ENCODE measurements around the gene GRM7.

GRM7 gene

DNA sequence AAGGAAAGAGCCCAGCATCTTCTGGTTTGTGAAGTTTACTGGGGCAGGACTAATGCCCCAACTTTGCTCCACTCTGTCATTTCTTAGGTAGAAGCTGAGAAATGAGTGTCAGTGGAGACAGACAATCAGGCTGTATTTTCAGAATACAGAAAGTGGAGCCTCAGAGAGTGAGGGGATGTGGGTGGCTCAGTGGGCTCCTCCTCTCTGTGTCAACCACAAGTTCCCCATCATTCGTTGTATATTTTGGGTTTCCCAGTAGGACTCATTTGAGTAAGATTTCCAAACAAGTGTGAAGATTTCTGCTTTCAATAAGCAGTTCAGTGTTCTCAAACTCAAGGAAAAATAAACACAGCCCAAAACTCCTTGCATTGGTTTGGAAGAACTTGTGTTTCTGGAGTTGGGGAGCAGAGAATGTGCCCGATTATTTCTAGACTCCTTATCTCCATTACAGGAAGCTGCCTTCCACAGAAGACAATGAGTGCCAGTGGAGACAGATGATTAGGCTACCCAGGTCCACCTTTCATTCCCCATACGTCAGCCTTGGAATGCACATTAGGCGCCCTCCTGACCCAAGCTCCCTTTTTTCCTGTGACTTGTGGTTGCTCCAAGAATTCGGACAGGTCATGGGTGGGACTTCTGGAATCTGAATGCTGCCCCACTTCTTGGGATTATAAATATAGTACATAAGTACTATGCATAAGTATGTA lies 848.6 kb downstream of the GRM7 start:
- DNase-seq (ENCODE audit: low spot score) = no peak

DNA sequence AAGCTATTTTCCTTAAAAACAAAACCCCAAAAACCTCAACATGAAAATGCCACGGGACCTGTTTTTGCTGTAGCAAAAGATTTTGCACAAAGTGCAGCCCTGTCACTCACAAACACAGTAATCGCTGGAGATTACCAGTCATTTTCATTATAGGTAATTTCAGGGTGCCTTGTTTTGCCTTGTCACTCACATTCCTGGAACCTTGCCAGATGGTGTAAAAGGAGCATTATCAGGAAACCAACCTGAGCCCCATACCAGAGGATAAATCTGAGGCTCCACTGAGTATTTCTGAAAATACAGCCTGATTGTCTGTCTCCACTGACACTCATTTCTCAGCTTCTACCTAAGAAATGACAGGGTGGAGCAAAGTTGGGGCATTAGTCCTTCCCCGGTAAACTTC lies 849.4 kb downstream of the GRM7 start:
- no peak for DNase-seq (ENCODE audit: low spot score)

DNA sequence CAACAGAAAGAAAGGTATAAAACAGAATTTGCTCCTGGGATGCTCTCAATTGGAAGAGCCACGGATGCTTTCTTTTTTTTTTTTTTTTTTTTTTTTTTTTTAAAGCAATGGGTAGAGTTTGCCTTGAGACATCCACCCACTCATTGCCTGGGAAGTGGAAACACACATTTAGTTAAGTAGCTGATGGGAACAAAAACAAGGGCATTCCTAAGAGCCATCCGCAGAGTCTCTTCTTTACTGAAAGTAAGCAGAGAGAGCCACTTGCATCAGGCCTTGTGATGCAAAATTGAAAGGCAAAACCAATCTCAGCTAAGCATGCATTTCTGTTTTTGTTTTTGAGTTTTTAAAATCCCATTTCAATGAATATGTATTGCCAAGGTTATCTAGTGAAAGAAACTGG lies 852.8 kb downstream of the GRM7 start:
- DNase-seq (ENCODE audit: low spot score) = no peak

DNA sequence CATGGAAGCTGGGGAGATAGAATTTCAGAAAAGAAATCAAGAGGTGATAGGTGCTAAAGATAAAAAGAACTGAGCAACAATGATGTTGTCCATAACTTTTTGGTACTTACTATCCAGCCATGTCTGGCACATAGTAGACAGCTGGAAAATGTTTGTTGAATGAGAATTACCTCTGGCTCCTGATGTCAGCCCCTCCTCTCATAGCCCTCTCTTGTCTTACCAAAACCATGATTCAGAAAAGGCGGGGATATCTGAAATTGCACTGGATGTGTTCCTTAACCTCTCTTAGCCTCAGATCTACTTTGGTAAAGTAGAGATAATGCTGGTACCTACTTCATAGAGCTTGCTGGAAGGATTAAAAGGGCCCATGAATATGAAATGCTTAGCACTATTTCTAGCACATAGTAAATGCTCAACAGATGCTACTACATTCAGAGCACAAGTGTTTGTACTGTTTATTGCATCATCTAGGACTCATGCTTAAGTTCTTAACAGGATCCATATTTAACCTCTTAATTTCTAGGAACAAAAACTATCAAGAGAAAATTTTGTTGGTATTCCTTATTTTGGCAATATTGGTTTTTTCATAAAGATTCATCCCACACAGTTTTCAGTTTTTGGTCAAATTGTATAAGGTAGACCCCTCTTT lies 859.9 kb downstream of the GRM7 start:
- no peak for DNase-seq (ENCODE audit: low spot score)

DNA sequence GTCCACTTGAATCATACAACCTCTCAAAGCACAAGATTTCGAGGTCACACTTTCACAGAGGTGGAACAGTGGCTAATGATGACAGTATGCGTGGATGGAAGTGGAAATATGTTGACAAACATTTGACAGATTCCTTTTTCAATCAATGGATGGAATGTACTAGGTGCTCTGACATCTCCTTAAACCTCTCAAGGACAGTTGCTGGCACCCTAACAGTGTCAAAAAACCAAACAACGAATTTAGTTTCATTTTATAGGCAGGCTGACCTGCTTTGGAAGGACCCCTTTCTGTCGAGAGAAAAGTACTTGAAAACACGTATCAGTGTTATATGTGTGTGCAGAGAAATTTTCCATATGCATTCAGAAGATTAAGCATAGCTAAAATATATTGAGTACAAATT lies 861.0 kb downstream of the GRM7 start:
- no peak for DNase-seq (ENCODE audit: low spot score)

DNA sequence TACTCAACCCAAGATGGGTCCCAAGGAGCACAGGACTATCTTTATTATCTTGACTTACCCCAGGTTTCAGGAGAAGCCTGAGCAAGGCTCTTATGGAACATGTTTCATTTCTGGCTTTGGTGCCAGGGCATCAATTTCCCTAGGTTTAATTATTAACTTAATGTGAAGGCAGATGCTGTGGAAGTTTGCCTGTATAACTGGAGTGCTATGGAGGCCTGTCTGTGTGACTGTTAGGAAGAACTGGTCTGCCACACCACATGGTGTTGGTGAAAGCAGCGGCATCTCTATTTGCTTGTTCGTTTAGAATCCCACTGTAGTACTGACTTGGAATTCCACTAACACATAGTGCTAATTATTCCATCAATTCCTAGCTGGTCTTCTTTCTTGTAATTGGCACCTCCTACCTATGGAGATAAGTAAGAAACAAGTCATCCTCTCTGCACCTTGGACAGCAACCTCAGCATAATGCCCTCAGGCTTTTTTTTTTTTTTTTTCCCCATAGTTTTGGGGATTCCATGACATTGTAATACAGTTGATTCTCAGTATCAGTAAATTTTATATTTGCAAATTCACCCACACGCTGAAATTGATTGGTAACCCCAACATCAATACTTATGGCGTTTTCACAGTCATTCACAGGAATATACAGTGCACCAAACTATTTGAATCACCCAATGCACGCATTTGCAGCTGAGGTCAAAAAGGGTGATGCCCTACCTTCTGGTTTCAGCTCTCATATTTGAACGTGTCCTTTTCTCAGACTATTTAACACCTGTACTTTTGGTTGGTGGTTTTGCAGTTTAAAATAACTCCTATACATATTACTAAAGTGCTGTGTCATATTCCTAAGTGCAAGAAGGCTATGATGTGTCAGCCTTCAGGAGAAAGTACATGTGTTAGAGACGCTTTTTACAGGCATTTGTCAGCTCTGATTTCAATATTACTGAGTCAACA lies 867.9 kb downstream of the GRM7 start:
- no peak for DNase-seq (ENCODE audit: low spot score)

DNA sequence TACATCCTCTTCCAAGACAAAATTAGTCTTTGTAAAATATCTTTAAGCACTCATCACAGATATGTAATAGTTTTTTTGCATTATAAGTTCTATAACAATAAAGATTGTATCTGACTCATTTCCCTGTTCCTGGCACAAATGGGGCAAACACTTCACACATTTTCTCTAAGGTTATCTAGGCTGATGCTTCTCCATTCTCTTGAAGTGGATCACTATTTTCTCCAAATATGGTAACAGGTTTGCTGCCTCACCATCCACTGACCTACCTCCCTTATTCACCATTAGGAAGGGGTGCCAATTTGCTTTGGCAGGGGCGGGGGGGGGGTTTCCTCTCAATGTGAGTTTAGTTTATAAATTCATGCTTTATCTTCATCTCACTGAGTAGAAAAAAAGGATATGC lies 873.0 kb downstream of the GRM7 start:
- no peak for DNase-seq (ENCODE audit: low spot score)

DNA sequence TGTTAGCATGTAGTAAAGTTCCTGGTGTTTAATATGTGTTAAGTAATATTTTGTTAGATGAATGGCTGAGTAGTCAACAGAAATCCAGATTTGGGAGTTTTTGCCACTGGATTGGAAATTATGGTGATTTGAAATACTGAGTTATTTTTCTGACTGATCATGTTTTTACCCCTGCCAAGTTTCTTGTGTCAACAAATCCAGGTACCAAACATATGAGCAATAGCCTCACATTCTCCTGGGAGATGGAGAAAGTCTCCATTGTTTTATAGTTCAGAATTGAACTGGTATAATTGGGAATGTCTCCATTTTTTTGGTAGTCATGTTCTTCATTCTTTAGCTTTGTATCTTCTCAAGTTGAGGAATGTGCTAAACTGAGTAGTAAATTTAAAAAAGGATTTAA lies 873.5 kb downstream of the GRM7 start:
- no peak for DNase-seq (ENCODE audit: low spot score)

DNA sequence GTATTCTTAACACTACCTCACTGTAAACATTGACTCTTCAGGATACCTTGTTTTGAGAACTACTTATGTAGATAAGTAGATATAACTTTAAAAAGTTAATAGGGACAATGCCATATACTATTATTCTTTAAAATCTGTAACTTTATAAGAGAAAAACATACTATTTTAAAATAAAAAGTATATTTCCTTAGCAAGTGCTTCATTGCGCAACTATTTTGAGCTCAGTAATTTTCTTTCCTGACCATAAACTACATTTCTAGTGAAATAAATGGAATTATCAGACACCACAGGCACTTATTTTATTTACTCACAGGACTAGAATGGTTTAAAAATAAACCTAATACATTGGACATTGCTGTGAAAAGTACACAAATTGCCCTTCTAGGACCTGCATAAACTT lies 876.3 kb downstream of the GRM7 start:
- DNase-seq (ENCODE audit: low spot score) = no peak

DNA sequence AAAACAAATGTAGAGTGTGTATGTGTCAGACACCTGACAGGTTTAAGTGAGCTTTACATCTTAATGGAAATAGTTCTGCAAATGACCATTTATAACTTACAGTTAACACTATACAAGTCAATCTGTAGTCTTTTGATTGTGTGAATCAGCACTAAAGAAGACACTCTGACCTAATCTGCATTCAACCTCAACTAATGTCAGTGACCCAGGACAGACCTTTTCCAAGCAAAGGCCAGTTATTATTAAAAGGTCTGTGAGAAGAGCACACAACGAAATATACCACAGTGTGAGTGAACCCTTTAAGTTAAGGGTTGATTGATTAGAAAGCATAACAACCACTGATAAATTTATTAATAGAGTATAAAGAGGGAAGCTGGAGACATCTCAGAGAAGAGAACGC lies 878.8 kb downstream of the GRM7 start:
- no peak for DNase-seq (ENCODE audit: low spot score)

DNA sequence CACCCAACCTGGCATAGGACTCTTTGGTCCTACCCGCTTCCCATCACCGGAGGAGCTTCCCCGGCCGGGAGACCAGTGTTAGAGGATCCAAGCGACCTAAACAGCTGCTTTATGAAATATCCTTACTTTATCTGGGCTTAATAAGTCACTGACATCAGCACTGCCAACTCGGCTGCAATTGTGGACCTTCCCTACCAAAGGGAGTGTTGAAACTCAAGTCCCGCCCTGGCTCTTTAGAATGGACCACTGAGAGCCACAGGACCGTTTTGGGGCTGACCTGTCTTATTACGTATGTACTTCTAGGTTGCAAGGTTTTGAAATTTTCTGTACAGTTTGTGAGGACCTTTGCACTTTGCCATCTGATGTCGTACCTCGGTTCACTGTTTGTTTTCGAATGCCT lies 879.5 kb downstream of the GRM7 start:
- no peak for DNase-seq (ENCODE audit: low spot score)

DNA sequence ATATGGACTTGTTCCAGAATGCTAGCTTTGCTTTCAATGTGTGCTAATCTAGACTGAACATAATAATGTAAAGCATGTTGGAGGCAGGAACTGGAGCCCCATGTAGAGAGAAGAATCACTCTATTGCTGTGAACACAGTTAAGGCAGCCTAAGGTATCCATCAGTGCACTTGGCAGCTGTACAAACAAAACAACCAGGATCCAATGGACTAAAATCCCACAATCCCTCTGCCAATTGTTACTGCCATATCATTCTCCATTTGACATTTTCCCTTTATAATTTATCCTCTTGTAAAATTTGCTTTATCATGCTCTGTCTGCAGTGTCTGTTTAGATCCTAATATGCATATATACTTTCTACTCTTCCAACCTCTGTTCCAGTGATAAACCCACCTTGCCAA lies 883.9 kb downstream of the GRM7 start:
- no peak for DNase-seq (ENCODE audit: low spot score)

DNA sequence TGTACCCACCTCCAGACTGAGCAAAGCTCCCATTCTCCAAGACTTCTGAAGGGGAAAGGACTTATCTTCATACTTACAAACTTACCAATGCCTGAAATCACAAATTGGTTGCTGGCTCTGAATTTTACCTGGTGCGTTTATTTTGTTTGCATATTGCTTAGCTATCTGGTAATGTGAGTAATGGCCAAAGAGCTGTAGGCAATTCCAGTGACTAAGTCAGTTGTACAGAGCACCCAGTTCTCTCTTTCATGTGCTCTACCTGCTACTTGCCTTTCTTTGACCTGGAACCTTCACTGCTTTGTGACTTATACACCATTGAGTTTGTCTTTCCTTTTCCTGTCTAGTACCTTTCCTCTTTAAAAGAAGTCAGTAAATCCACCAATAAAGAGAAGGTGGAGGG lies 884.8 kb downstream of the GRM7 start:
- DNase-seq (ENCODE audit: low spot score) = no peak

DNA sequence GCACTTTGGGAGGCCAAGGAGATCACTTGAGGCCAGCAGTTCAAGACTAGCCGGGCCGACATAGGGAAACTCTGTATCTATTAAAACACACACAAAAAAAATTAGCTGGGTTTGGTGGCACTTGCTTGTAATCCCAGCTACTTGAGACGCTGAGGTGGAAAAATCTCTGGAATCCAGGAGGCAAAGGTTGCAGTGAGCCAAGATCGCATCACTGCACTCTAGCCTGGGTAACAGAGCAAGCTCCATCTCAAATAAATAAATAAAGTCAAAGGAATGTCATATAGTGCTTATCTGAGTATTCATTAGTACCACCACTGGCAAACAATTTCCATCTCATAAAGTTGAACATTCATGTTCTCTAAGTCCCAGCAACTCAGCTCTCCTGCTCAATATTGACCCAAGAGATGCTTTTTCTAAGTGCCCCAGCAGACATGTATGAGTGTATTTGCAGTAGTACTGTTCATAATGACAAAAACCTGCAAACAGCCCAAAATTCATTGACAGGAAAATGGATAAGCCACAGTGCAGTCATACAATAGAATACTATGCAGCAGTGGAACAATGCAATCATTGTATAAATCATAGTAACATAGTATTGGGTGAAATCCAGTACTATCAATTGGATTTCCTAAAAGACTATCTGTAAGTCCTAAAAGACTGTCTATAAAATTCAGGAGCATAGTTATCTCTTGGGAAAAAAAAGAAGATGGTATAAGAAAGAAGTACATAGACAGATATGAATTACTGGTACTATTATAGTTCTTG lies 889.2 kb downstream of the GRM7 start:
- no peak for DNase-seq (ENCODE audit: low spot score)

DNA sequence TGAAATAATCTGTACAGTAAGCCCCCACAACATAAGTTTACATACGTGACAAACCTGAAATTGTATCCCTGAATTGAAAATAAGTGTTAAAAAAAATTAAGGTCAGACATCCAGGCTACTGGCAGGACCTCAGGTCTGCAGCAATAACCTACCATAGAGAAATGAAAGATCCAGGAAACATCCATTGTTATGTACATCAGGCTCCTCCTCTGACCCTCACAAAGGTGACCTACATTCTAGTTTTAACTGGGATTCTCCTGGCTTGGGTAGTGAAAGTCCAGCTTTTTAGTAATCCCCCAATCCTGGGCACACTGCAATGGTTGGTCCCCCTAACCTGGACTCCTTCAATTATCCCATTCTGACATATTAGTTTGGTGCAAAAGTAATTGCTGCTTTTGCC lies 891.1 kb downstream of the GRM7 start:
- DNase-seq (ENCODE audit: low spot score) = no peak

DNA sequence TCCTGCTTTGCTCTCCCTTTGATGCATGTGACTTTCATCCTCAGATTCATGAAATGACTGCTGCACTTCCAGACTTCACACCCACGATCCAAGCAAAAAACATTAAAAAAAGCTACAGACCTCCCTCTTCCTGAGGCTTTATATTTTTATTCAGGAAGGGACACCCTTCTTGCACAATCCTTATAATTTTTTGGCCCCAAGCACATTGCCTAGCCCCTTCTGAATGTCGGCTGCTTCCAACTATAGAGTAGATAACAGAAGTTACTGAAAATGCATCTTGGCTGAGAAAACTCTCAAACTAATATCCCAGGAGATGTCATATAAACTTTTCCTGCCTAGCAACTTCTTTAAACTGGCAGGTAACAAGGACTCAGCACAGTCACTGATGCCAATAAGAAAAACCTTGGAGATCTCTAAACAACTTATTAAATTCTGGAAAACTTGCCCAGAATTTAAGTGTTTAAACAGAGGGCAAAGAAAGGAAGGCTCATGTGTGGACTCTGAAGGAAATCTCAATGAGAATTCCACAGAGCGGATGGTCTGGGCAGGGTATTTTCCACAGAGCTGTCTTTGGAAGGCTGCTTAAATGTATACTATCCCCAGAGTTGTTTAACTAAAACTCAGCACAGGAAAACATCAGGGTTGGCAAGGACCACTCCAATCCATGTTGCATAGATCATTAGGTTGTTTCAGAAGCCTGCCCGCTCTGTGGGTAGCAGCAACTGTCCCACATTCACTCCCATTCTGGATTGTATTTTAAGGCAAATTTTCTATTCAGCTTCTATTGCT lies 893.9 kb downstream of the GRM7 start:
- DNase-seq (ENCODE audit: low spot score) = no peak

DNA sequence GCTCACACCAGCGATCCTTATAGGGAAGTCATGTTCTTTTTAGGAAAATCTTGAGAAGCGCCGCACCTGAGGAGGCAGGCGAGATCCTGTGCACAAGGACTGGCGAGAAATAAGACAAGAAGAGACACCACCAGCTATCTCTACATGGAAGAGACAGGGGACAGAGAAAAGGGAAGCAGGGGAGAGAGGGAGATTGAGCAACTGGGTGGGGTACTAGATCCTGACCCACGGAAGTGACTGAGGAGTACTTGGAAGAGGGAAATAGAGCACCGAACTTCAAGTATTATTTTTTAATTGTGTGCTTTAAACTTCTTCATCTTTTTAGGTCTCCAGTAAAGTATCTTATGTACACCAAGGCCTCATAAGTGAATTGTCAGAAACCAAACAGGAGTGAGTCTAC lies 898.7 kb downstream of the GRM7 start:
- DNase-seq (ENCODE audit: low spot score) = no peak

DNA sequence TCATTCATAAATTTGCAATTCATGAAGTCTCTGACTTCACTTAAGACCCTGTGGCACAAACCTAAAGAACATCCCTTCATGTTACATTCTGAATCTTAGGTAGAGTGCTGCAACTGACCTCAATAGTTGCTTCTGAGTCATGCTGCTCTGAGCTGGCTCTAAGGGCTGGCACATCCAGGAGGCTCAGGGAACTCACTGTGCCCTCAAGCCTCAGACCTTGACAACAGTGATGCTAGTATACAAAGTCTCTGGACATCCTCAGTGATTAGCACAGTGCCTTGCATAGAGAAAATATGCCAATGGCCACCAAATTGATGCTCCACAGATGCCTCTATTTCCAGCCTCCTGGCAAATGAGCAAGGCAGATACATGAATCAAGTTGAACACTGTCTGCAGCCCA lies 899.8 kb downstream of the GRM7 start:
- no peak for DNase-seq (ENCODE audit: low spot score)

DNA sequence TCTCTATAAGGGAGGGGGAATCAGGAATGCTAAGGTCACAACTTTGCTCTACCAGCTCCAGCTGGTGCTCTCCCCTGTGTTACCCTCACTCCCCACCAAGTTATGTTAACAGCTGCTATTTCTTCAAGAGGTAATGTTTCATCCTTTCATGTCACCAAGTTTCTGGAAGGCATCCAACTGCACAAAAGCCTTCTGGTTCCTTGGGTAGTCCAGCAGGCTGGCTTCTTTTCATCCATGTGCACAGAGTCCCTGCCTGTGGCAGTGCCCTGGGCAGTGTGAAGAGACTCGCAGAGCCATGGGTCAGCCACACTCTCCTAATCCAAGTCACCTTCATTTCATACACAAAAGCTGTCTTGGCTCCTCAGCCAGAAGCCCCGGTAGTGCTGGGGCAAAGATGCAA lies 903.2 kb downstream of the GRM7 start:
- DNase-seq (ENCODE audit: low spot score) = no peak

DNA sequence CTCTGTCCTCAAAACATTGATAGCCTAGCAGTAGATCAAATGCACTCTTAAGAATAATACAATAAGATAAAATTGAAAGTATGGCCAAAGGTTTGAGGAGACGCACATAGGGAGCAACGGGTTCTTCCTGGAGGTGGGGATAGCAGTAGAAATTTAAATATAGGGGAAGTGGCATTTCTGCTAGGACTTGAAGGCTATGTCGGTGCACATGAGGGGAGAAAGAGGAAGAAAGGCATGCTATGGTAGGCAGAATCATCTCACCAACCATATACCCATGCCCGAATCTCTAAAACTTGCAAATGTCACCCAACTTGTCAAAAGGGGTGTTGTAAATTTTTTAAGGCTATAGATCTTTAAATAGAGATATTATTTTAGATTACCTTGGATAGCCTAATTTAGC lies 905.6 kb downstream of the GRM7 start:
- DNase-seq (ENCODE audit: low spot score) = no peak

DNA sequence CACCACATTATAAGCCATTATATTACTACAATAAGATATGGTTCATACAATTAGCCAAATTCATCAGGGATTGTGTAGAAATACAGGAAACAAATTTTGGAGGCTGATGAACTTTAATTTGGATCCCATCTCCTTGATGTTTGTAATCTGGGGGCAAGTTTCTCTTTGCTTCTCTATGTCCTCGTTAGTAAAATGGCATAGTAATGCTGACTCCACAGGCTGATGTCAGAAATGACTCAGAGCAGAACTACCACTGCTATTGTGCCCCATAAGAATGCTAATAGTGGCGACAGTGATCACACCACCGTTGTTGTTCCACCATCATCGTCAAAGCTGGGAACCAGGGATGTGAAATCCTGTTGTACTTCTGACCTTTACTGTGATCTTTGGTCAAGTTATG lies 918.4 kb downstream of the GRM7 start:
- no peak for DNase-seq (ENCODE audit: low spot score)
